CD4-positive, CD25-positive, alpha-beta regulatory T cell (primary cell): ENCODE data around the gene WNK2. TPM values are rescaled to one million over a fixed set of nuclear protein-coding genes. Genes with fewer than 3 reads are reported as not detected.
A peak's percentile ranks its signal among the peaks of the same experiment; 100 is the strongest.
"Not testable (repeated sequence)": the region's sequence is repeated elsewhere in the genome, so short reads cannot be mapped to it uniquely, and the experiment has no call there.

Experiments
- ATAC-seq, 2 donors: fragments of 150-1000 bp; cut with Tn5 transposase; one replicate each; pipeline ENCODE4 v1.10.0; 2021; ENCODE audit warnings: low read depth in 2 of 2, moderate number of reproducible peaks in 2 of 2, moderate library complexity in 1 of 2
- DNase-seq, 3 donors: peaks; one replicate each; pipeline versions ENCODE4 v3.0.0 to v3.0.0-alpha.2; 2012 to 2022; ENCODE audit warnings: mixed read lengths in 1 of 3
- H3K27ac ChIP-seq: one replicate; pipeline ENCODE4 v1.7.0; 2013; ENCODE audit warnings: mild to moderate bottlenecking, low read length; ENCODE audit not compliant: insufficient read depth, poor library complexity, severe bottlenecking
- H3K27me3 ChIP-seq: one replicate; pipeline ENCODE4 v1.7.0; 2013; ENCODE audit warnings: low read length; ENCODE audit not compliant: control insufficient read depth, insufficient read depth
- H3K36me3 ChIP-seq: one replicate; pipeline ENCODE4 v1.7.0; 2013; ENCODE audit warnings: mild to moderate bottlenecking, low read length, moderate library complexity; ENCODE audit not compliant: control insufficient read depth, insufficient read depth
- H3K4me1 ChIP-seq: 2 replicates; pipeline ENCODE4 v1.7.0; 2013; ENCODE audit warnings: mild to moderate bottlenecking, low read length; ENCODE audit not compliant: insufficient read depth, control insufficient read depth, poor library complexity, severe bottlenecking
- H3K4me3 ChIP-seq: one replicate; pipeline ENCODE4 v1.7.0; 2013; ENCODE audit warnings: low read depth, mild to moderate bottlenecking, low read length, moderate library complexity
- H3K9me3 ChIP-seq, 2 experiments: 1 replicate in 1 of 2; 2 replicates in 1 of 2; pipeline ENCODE4 v1.7.0; 2013; ENCODE audit warnings: low read length in 2 of 2, mild to moderate bottlenecking in 1 of 2, moderate library complexity in 1 of 2; ENCODE audit not compliant: control insufficient read depth in 2 of 2
- H3K27ac Mint-ChIP-seq, 3 donors: one replicate each; pipeline ENCODE4 v1.8.0; 2020 to 2022; ENCODE audit warnings: mild to moderate bottlenecking in 3 of 3, mixed read lengths in 3 of 3, moderate library complexity in 2 of 3
- H3K27me3 Mint-ChIP-seq: one replicate; pipeline ENCODE4 v1.8.0; 2022; ENCODE audit warnings: mild to moderate bottlenecking, mixed read lengths
- H3K36me3 Mint-ChIP-seq: one replicate; pipeline ENCODE4 v1.8.0; 2020; ENCODE audit warnings: mixed read lengths
- H3K4me1 Mint-ChIP-seq, 4 donors: one replicate each; pipeline ENCODE4 v1.8.0; 2020 to 2022; ENCODE audit warnings: mixed read lengths in 4 of 4, mild to moderate bottlenecking in 1 of 4
- H3K4me3 Mint-ChIP-seq, 4 donors: one replicate each; pipeline ENCODE4 v1.8.0; 2020 to 2022; ENCODE audit warnings: mild to moderate bottlenecking in 4 of 4, mixed read lengths in 4 of 4, moderate library complexity in 3 of 4
- H3K9me3 Mint-ChIP-seq, 7 donors: one replicate each; pipeline ENCODE4 v1.8.0; 2020 to 2022; ENCODE audit warnings: mixed read lengths in 7 of 7, mild to moderate bottlenecking in 3 of 7, moderate library complexity in 2 of 7
- polyA plus RNA-seq, 4 donors: library from polyadenylated mRNA; unstranded; fragments of 300-500 nt; fragmentation: Illumina TruSeq; gene quantifications; one replicate each; pipeline ENCODE4 v1.2.3, GENCODE V29; 2021
- total RNA-seq: library from RNA; stranded (reverse); gene quantifications from one replicate; pipeline ENCODE4 v1.2.3, GENCODE V29; 2022

WNK2 gene
- total and polyA plus RNA-seq, 5 donors from 2014 or later = 0.22 TPM; not detected in 4

DNA sequence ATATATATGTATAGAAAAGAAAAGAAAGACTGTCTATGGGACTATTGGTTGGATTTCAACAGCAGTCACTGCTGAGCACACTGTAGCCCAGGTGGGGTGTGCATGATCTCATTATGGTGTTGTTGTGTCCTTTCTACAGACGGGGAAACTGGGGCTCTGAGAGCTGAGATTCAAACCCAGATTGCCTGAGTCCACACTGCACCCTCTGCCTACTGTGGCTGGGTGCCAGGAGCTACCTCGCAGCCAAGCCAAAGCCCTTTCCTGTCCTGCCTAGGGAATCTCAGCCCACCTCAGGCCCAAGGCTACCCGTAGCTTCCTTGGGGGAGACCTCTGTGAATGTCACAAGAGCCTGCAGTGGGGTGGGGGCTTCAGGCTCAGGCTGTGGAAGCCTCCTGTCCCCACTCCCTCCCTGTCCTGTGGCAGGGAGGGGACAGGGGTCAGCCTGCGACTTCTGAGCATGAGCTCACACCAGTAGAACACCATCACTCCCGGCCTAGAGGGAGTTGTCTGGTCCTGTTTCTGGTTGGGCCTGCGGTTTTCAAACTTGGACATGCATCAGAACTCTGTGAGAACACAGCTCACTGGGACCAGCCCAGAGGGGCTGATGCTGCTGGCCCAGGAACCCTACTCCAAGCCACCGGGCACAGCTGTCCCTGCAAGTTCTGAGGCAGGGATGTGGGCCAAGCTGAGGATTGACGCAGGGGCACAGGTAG, 42.0 kb upstream of the WNK2 start:
- ATAC-seq = no peak
- no peak for DNase-seq
- H3K9me3 Mint-ChIP-seq = peaks cover 0 to 3% (median 0%) of the 10 kb centered on the region in 7 donors

DNA sequence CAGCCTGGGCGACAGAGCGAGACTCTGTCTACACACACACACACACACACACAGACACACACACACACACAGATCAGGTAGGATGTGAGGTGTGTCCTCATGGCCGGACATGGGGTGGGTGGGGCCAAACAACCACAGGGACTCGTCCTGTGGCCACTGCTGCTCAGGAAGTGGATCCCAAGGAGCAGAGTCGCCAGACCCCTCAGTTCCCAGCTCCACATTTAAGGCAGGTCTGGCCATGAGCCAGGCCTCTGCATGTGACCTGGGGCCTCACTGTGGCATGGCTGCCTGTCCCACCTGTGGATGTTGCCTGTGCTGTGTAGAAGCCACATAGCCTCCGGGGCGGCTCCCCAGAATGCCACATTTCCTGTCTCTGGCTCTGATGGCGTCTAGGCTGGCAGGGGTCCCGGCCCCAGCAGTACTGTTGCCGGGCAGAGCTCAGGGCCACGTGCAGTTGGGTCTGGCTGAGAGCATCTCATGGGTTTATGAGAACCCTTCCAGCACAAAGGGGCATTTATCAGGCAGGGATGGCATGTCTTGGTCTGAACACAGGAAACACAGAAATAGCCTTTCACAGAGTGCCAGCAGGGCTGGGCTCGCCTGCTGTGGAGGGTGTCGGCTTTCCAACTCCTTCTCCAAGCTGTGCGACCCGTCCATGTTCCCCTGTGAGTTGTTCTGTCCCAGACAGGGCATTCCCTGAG, 40.0 kb upstream of the WNK2 start:
- no peaks in the 10 kb centered on the region for H3K27me3 Mint-ChIP-seq
- H3K9me3 ChIP-seq = peaks cover 0 to 5% of the 10 kb centered on the region in 2 experiments
- H3K4me1 ChIP-seq = peaks cover 34% of the 10 kb centered on the region
- H3K4me3 ChIP-seq = peak overlapping the region; percentile 7
- peak; percentile 91 to 94 for ATAC-seq
- H3K9me3 Mint-ChIP-seq = peaks cover 0 to 4% (median 0%) of the 10 kb centered on the region in 7 donors
- H3K36me3 ChIP-seq = no peaks in the 10 kb centered on the region
- peak overlapping the region; percentile 94 to 100 (median 97) for H3K27ac Mint-ChIP-seq
- H3K27ac ChIP-seq = peak overlapping the region; percentile 71
- no peaks in the 10 kb centered on the region for H3K27me3 ChIP-seq
- peak overlapping the region; percentile 54 to 92 (median 69) for H3K4me3 Mint-ChIP-seq
- peak; percentile 29 to 87 (median 72) for DNase-seq
- no peaks in the 10 kb centered on the region for H3K36me3 Mint-ChIP-seq
- peaks cover 3 to 51% (median 23%) of the 10 kb centered on the region in 4 donors for H3K4me1 Mint-ChIP-seq

More for the DNA sequence above, 42.0 kb upstream of the WNK2 start:
- Histone ChIP-seq H3K27me3 (no peaks in the 10 kb centered on the region), H3K27ac (no peak overlapping the region), H3K4me3 (no peak overlapping the region), H3K4me1 (peaks cover 33% of the 10 kb centered on the region), H3K9me3 (no peaks in the 10 kb centered on the region), H3K36me3 (no peaks in the 10 kb centered on the region)
- Mint-ChIP-seq H3K27ac (peak overlapping the region in 2 of 3 donors; percentile 52 to 86), H3K36me3 (no peaks in the 10 kb centered on the region), H3K27me3 (no peaks in the 10 kb centered on the region), H3K4me3 (peak overlapping the region in 1 of 4 donors; percentile 38), H3K4me1 (peaks cover 0 to 61% (median 21%) of the 10 kb centered on the region in 4 donors)

DNA sequence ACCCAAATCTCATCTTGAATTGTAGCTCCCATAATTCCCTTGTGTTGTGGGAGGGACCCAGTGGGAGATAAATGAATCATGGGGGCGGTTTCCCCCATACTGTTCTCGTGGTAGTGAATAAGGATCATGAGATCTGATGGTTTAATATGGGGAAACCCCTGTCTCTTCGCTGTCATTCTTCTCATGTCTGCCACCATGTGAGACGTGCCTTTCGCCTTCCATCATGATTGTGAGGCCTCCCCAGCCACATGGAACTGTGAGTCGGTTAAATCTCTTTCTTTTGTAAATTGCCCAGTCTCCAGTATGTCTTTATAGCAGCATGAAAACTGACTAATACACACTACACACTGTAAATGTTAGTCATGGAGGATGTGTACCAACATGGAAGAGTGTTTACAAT, 37.2 kb upstream of the WNK2 start:
- not testable (repeated sequence) for H3K36me3 ChIP-seq, ATAC-seq, H3K4me3 Mint-ChIP-seq, DNase-seq, H3K27me3 ChIP-seq, H3K9me3 Mint-ChIP-seq, H3K4me3 ChIP-seq, H3K36me3 Mint-ChIP-seq, H3K9me3 ChIP-seq, H3K27me3 Mint-ChIP-seq, H3K27ac ChIP-seq
- Mint-ChIP-seq H3K4me1 (peaks cover 9 to 47% (median 30%) of the 10 kb centered on the region in 4 donors), H3K27ac (peak overlapping the region; percentile 69 to 86 (median 76))
- H3K4me1 ChIP-seq = peaks cover 33% of the 10 kb centered on the region

DNA sequence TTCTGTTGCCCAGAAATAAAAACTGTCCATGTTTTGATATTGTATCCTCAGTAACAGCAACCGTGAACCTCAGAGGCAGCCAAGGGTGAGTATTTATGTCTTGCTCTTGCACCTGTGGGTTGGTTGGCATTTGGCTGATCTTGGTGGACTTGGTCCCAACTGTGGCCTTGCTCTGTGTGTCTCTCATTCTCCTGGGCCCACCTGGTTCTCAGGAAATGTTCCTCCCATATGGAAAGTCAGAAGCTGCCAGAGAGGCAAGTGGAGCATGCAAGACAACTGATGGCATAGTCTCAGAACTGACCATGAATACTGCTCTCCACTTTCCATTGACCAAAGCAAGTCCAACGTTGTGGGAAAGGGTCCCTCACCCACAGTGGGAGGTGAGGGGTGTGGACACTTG, 36.3 kb upstream of the WNK2 start:
- peaks cover 9 to 38% (median 27%) of the 10 kb centered on the region in 4 donors for H3K4me1 Mint-ChIP-seq
- Histone ChIP-seq H3K27me3 (no peaks in the 10 kb centered on the region), H3K4me3 (no peak overlapping the region), H3K4me1 (peaks cover 24% of the 10 kb centered on the region), H3K27ac (no peak overlapping the region), H3K36me3 (no peaks in the 10 kb centered on the region), H3K9me3 (peaks cover 0 to 5% of the 10 kb centered on the region in 2 experiments)
- no peaks in the 10 kb centered on the region for H3K27me3 Mint-ChIP-seq
- ATAC-seq (no peak), DNase-seq (no peak)
- peak overlapping the region; percentile 7 to 48 (median 36) for H3K27ac Mint-ChIP-seq
- H3K4me3 Mint-ChIP-seq = peak overlapping the region in 1 of 4 donors; percentile 10
- peaks cover 0 to 4% (median 0%) of the 10 kb centered on the region in 7 donors for H3K9me3 Mint-ChIP-seq
- H3K36me3 Mint-ChIP-seq = no peaks in the 10 kb centered on the region

DNA sequence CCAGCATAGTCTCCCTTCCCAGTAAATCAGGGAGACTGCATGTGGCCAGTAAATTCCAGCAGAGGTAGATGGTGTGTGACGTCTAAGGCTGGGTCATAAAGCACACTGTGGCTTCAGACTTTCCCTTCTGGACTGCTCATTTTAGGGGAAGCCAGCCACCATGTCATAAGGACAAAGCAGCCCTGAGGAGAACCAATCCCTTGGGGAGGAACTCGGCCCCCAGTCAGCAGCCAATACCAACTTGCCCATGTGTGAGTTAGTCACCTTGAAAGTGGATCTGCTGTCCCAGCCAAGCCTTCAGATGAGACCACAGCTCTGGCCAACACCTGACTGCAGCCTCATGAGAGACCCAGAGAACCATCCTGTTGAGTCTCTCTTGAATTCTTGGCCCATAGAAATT, 35.2 kb upstream of the WNK2 start:
- Mint-ChIP-seq H3K9me3 (peaks cover 0 to 4% (median 0%) of the 10 kb centered on the region in 7 donors), H3K36me3 (no peaks in the 10 kb centered on the region), H3K27ac (peak overlapping the region in 2 of 3 donors; percentile 8 to 20), H3K4me3 (no peak overlapping the region), H3K4me1 (peaks cover 9 to 31% (median 23%) of the 10 kb centered on the region in 4 donors), H3K27me3 (no peaks in the 10 kb centered on the region)
- H3K4me3 ChIP-seq = no peak overlapping the region
- no peaks in the 10 kb centered on the region for H3K36me3 ChIP-seq
- H3K27me3 ChIP-seq = no peaks in the 10 kb centered on the region
- ATAC-seq (no peak), DNase-seq (no peak)
- peaks cover 0 to 5% of the 10 kb centered on the region in 2 experiments for H3K9me3 ChIP-seq
- no peak overlapping the region for H3K27ac ChIP-seq
- H3K4me1 ChIP-seq = peaks cover 13% of the 10 kb centered on the region

DNA sequence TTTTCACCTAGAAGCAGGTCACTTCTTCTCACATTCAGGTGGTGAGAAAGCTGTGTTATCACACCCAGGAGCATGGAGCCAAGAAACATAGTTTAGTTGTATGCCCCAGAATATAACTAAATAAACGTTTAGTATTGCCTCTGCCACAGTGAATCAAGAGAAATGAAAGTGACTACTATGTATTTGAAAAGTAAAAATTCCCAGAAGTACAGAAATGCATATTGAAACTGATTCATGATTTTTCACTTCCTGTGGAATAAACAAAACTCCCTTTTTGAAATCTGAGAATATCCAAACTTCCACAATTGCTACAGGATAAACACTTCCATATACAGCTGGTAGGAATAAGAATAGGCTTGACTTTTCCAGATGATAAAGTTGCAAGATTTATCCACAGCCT, 34.6 kb upstream of the WNK2 start:
- H3K9me3 ChIP-seq = peaks cover 0 to 5% of the 10 kb centered on the region in 2 experiments
- peaks cover 9 to 24% (median 18%) of the 10 kb centered on the region in 4 donors for H3K4me1 Mint-ChIP-seq
- no peak for DNase-seq
- peaks cover 0 to 4% (median 0%) of the 10 kb centered on the region in 7 donors for H3K9me3 Mint-ChIP-seq
- peaks cover 7% of the 10 kb centered on the region for H3K4me1 ChIP-seq
- H3K36me3 Mint-ChIP-seq = no peaks in the 10 kb centered on the region
- no peak for ATAC-seq
- H3K4me3 ChIP-seq = no peak overlapping the region
- H3K27ac ChIP-seq = no peak overlapping the region
- no peaks in the 10 kb centered on the region for H3K27me3 Mint-ChIP-seq
- no peaks in the 10 kb centered on the region for H3K27me3 ChIP-seq
- H3K4me3 Mint-ChIP-seq = no peak overlapping the region
- no peaks in the 10 kb centered on the region for H3K36me3 ChIP-seq
- peak overlapping the region in 2 of 3 donors; percentile 20 for H3K27ac Mint-ChIP-seq

DNA sequence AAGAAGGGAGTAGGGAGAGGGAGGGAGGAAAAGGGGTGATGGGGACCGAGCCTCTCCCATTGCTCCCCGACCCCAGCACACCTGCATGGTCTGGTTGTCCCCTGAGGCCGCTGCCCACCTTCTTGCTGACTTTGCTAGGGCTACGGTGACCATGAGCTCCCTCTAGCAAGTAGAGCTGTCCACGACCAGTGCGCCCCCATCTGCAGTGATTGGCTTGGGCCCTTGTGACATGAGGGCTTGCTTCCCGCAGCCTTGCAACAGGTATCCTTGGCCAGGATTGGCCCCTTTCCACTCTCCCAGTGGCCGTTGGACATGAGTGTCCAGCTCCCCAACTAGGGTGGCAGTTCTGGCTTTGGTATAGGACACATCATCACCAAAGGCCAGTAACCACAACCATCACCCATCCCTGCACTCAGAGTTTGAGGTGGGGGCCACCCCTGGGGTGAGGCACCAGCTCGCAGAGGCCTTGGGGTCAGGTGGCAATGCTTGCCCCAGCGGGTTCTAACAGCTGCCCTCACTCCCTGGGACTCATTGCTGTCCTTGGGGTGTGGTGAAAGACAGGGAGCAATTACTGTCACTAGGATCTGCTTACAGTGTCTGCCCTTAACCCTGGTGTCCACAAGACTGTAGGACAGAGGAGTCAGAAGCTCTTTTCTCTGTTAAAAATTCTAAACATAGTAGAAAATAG, 32.7 kb upstream of the WNK2 start:
- H3K27ac ChIP-seq = no peak overlapping the region
- peaks cover 0 to 5% of the 10 kb centered on the region in 2 experiments for H3K9me3 ChIP-seq
- DNase-seq (no peak), ATAC-seq (no peak)
- Mint-ChIP-seq H3K27ac (peak overlapping the region in 1 of 3 donors; percentile 47), H3K9me3 (peaks cover 0 to 4% (median 0%) of the 10 kb centered on the region in 7 donors), H3K36me3 (no peaks in the 10 kb centered on the region), H3K4me1 (peaks cover 9 to 19% (median 16%) of the 10 kb centered on the region in 4 donors), H3K4me3 (no peak overlapping the region), H3K27me3 (no peaks in the 10 kb centered on the region)
- H3K4me1 ChIP-seq = peaks cover 5% of the 10 kb centered on the region
- H3K4me3 ChIP-seq = no peak overlapping the region
- H3K27me3 ChIP-seq = no peaks in the 10 kb centered on the region
- H3K36me3 ChIP-seq = no peaks in the 10 kb centered on the region
